ENCODE results near the gene SUGP2. TPM values are rescaled to one million over a fixed set of nuclear protein-coding genes. Genes with fewer than 3 reads are reported as not detected.

Gene SUGP2
- total RNA-seq = 23.3 and 27.3 TPM in 2 replicates

GRCh38 chr19:19033426-19034203 is at the start of gene SUGP2, which contains the start of gene ARMC6:
TSS of gene SUGP2 (minus strand) at chr19:19033517. CDS start at chr19:19031071, 2,446 bp downstream.
TSS of gene ARMC6 (plus strand) at chr19:19033603. CDS start at chr19:19034210, 607 bp downstream.

GRCh38 chr19:19063183-19064097 is 30.1 kb upstream of the SUGP2 start, which contains the start of gene SLC25A42:
TSS of gene SLC25A42 (plus strand) at chr19:19063994. CDS start at chr19:19096125, 32,131 bp downstream.

Other genes starting within 250 kb of the SUGP2 start
- 1.3 and 5.7 TPM in 2 replicates for gene COMP, start 242.2 kb downstream of the SUGP2 start, total RNA-seq
- gene UPF1, start 201.6 kb downstream of the SUGP2 start, total RNA-seq = 41.5 and 54.9 TPM in 2 replicates
- 0.85 and 2.7 TPM in 2 replicates for gene CERS1, start 137.4 kb downstream of the SUGP2 start, total RNA-seq
- 167 and 229 TPM in 2 replicates for gene COPE, start 114.1 kb downstream of the SUGP2 start, total RNA-seq
- 56.9 and 80.1 TPM in 2 replicates for gene DDX49, start 113.8 kb downstream of the SUGP2 start, total RNA-seq
- 51.9 and 72.1 TPM in 2 replicates for gene HOMER3, start 92.3 kb downstream of the SUGP2 start, total RNA-seq
- gene ARMC6, start 86 bp upstream of the SUGP2 start, total RNA-seq = 25.1 and 27.7 TPM in 2 replicates
- gene SLC25A42, start 30.5 kb upstream of the SUGP2 start, total RNA-seq = 4.4 and 5.7 TPM in 2 replicates
- gene TMEM161A, start 105.0 kb upstream of the SUGP2 start, total RNA-seq = 28.9 and 31.7 TPM in 2 replicates
- 0.09 and 0.14 TPM in 2 replicates for gene MEF2B, start 136.7 kb upstream of the SUGP2 start, total RNA-seq
- 15.5 and 17.5 TPM in 2 replicates for gene BORCS8, start 158.6 kb upstream of the SUGP2 start, total RNA-seq
- gene RFXANK, start 158.7 kb upstream of the SUGP2 start, total RNA-seq = 56.2 and 64.3 TPM in 2 replicates
- 3.3 and 4.7 TPM in 2 replicates for gene NR2C2AP, start 169.9 kb upstream of the SUGP2 start, total RNA-seq
- not detected in 2 replicates for gene NCAN, start 178.4 kb upstream of the SUGP2 start, total RNA-seq
- gene TM6SF2, start 239.8 kb upstream of the SUGP2 start, total RNA-seq = 1.3 and 2.0 TPM in 2 replicates